Activated CD4-positive, alpha-beta memory T cell treated with anti-CD3 and anti-CD28 coated beads for 36 hours (primary cell): ENCODE results near the gene PCDHGA8. TPM values are rescaled to one million over a fixed set of nuclear protein-coding genes. Genes with fewer than 3 reads are reported as not detected.
"Not testable (repeated sequence)": the region's sequence is repeated elsewhere in the genome, so short reads cannot be mapped to it uniquely, and the experiment has no call there.

Experiments used
- CTCF ChIA-PET: fragments of 350-600 bp; sonication (Branson Sonifier 250); formaldehyde crosslinking; loops from one replicate; lab custom pipeline; 2021; ENCODE audit warnings: antibody characterized with exemption, inconsistent platforms; lab: Charles Lee
- POLR2A ChIA-PET: fragments of 350-600 bp; sonication (Branson Sonifier 250); formaldehyde crosslinking; loops from one replicate; lab custom pipeline; 2021; ENCODE audit warnings: antibody characterized with exemption; lab: Charles Lee
- DNase-seq: peaks from one replicate; pipeline ENCODE4 v3.0.0-alpha.2; 2020
- H3K27ac Mint-ChIP-seq: one replicate; pipeline ENCODE4 v1.8.0; 2021; ENCODE audit warnings: mixed read lengths
- H3K27me3 Mint-ChIP-seq: one replicate; pipeline ENCODE4 v1.8.0; 2021; ENCODE audit warnings: mixed read lengths
- H3K36me3 Mint-ChIP-seq: one replicate; pipeline ENCODE4 v1.8.0; 2021; ENCODE audit warnings: mixed read lengths
- H3K4me1 Mint-ChIP-seq: one replicate; pipeline ENCODE4 v1.8.0; 2021; ENCODE audit warnings: low read depth, mixed read lengths
- H3K4me3 Mint-ChIP-seq: one replicate; pipeline ENCODE4 v1.8.0; 2021; ENCODE audit warnings: mild to moderate bottlenecking, mixed read lengths
- H3K9me3 Mint-ChIP-seq: one replicate; pipeline ENCODE4 v1.8.0; 2021; ENCODE audit warnings: mixed read lengths
- intact Hi-C: fragments of 100-400 bp; cut with micrococcal nuclease; formaldehyde crosslinking; loops from one replicate; pipeline ENCODE4 v1.15.1; 2023
- total RNA-seq, 2 experiments: library from RNA; stranded (reverse); gene quantifications; one replicate each; pipeline ENCODE4 v1.2.3, GENCODE V29; 2021

Gene PCDHGA8
- total RNA-seq, 2 experiments from 2014 or later = not detected

DNA sequence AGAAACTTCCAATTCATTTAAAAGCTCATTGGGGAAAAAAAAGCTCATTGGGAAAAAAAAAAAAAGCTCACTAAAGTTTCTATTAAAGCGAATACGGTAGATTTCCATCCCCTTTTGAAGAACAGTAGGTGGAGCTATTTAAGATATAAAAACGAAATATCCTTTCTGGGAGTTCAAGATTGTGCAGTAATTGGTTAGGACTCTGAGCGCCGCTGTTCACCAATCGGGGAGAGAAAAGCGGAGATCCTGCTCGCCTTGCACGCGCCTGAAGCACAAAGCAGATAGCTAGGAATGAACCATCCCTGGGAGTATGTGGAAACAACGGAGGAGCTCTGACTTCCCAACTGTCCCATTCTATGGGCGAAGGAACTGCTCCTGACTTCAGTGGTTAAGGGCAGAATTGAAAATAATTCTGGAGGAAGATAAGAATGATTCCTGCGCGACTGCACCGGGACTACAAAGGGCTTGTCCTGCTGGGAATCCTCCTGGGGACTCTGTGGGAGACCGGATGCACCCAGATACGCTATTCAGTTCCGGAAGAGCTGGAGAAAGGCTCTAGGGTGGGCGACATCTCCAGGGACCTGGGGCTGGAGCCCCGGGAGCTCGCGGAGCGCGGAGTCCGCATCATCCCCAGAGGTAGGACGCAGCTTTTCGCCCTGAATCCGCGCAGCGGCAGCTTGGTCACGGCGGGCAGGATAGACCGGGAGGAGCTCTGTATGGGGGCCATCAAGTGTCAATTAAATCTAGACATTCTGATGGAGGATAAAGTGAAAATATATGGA, 38.1 kb downstream of the PCDHGA8 start, which contains the start of gene PCDHGA12:
Gene PCDHGA12 (plus strand): TSS at position 176 of the 782 bp plus-strand sequence. CDS start 253 bp downstream, at position 429.
- H3K4me3 Mint-ChIP-seq = peak within 1 kb of the TSS; percentile 49
- peaks cover 20% of the 10 kb centered on the region for H3K36me3 Mint-ChIP-seq
- peaks cover 4% of the 10 kb centered on the region for H3K4me1 Mint-ChIP-seq
- peaks cover 23% of the 10 kb centered on the region for H3K9me3 Mint-ChIP-seq
- H3K27ac Mint-ChIP-seq = peak within 1 kb of the TSS; percentile 63
- ChIA-PET POLR2A (no interaction called here), CTCF (interaction anchor here (0.6 to 4.7 kb wide), 24 partner anchors 9 to 1686 kb away, joined by 3 to 32 read pairs (median 5); partner anchors contain the start of genes PCDHGA10, PCDHGA11, PCDHGB3 and PCDHGB5)
- peak; percentile 43 for DNase-seq
- intact Hi-C loops = no loop called here
- peaks cover 56% of the 10 kb centered on the region for H3K27me3 Mint-ChIP-seq

DNA sequence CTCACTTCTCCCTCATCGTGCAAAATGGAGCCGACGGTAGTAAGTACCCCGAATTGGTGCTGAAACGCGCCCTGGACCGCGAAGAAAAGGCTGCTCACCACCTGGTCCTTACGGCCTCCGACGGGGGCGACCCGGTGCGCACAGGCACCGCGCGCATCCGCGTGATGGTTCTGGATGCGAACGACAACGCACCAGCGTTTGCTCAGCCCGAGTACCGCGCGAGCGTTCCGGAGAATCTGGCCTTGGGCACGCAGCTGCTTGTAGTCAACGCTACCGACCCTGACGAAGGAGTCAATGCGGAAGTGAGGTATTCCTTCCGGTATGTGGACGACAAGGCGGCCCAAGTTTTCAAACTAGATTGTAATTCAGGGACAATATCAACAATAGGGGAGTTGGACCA, 38.9 kb downstream of the PCDHGA8 start:
- no peak overlapping the region for H3K4me3 Mint-ChIP-seq
- peaks cover 23% of the 10 kb centered on the region for H3K9me3 Mint-ChIP-seq
- peaks cover 51% of the 10 kb centered on the region for H3K27me3 Mint-ChIP-seq
- peaks cover 4% of the 10 kb centered on the region for H3K4me1 Mint-ChIP-seq
- intact Hi-C loops = no loop called here
- POLR2A ChIA-PET = no interaction called here
- CTCF ChIA-PET = interaction anchor here (0.6 to 4.7 kb wide), 12 partner anchors 10 to 1302 kb away, joined by 3 to 32 read pairs (median 5); partner anchors contain the start of genes PCDHGA10, PCDHGA11 and TAF7
- H3K27ac Mint-ChIP-seq = no peak overlapping the region
- no peak for DNase-seq
- peaks cover 20% of the 10 kb centered on the region for H3K36me3 Mint-ChIP-seq

DNA sequence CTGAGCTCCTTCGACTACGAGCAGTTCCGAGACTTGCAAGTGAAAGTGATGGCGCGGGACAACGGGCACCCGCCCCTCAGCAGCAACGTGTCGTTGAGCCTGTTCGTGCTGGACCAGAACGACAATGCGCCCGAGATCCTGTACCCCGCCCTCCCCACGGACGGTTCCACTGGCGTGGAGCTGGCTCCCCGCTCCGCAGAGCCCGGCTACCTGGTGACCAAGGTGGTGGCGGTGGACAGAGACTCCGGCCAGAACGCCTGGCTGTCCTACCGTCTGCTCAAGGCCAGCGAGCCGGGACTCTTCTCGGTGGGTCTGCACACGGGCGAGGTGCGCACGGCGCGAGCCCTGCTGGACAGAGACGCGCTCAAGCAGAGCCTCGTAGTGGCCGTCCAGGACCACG, 39.9 kb downstream of the PCDHGA8 start:
- POLR2A ChIA-PET, H3K4me1 Mint-ChIP-seq, DNase-seq, intact Hi-C loops, H3K27ac Mint-ChIP-seq, H3K4me3 Mint-ChIP-seq: not testable (repeated sequence)
- H3K27me3 Mint-ChIP-seq = peaks cover 44% of the 10 kb centered on the region
- peaks cover 23% of the 10 kb centered on the region for H3K9me3 Mint-ChIP-seq
- peaks cover 17% of the 10 kb centered on the region for H3K36me3 Mint-ChIP-seq
- CTCF ChIA-PET = interaction anchor here (1.1 to 4.7 kb wide), 2 partner anchors 11 to 18 kb away, joined by 3 to 32 read pairs; partner anchors contain the start of gene PCDHGA10

DNA sequence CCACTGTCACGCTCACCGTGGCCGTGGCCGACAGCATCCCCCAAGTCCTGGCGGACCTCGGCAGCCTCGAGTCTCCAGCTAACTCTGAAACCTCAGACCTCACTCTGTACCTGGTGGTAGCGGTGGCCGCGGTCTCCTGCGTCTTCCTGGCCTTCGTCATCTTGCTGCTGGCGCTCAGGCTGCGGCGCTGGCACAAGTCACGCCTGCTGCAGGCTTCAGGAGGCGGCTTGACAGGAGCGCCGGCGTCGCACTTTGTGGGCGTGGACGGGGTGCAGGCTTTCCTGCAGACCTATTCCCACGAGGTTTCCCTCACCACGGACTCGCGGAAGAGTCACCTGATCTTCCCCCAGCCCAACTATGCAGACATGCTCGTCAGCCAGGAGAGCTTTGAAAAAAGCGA, 40.3 kb downstream of the PCDHGA8 start:
- H3K36me3 Mint-ChIP-seq = peaks cover 17% of the 10 kb centered on the region
- peaks cover 23% of the 10 kb centered on the region for H3K9me3 Mint-ChIP-seq
- POLR2A ChIA-PET, DNase-seq, CTCF ChIA-PET, H3K4me3 Mint-ChIP-seq, H3K4me1 Mint-ChIP-seq, H3K27ac Mint-ChIP-seq, intact Hi-C loops: not testable (repeated sequence)
- H3K27me3 Mint-ChIP-seq = peaks cover 44% of the 10 kb centered on the region

DNA sequence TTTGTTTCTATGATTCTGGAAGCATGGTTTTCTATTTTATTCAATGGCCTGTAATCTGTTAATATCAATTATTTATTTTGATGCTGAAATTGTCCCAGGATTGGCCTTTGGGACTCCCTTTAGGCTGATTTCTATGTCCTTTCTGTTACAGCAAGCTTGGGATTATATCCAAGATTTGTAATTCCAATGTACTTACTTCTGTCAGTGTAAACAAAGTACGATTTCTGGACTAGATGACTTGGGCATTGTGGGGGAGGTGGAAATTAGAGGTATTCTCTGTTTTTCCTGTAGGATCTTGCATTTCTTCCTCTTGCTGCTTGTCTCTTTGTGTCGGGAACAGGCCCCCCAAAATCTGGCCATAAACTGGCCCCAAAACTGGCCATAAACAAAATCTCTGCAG, 41.6 kb downstream of the PCDHGA8 start:
- Mint-ChIP-seq H3K4me1 (peaks cover 4% of the 10 kb centered on the region), H3K27me3 (peaks cover 40% of the 10 kb centered on the region), H3K27ac (no peak overlapping the region), H3K4me3 (no peak overlapping the region), H3K9me3 (peaks cover 19% of the 10 kb centered on the region), H3K36me3 (peaks cover 13% of the 10 kb centered on the region)
- intact Hi-C loops = no loop called here
- CTCF ChIA-PET = no interaction called here
- no peak for DNase-seq
- POLR2A ChIA-PET = no interaction called here

DNA sequence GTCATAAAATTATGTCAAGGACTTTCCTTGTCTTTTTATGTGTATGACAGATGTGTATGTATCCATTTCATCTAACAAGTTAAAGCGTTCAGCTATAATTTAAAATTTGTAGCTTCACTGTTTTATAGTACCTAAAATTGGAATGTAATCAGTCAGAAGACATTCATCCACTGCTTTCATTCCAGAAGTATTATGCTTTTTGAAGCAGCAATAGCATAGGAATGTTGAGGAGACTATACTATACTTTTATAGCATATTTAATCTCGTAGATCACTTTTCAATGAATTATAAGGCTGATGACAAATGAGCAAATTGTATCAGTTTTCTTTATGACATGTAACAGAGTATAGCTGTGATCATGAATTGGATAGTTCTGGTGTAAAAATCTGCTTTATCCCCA, 44.8 kb downstream of the PCDHGA8 start:
- intact Hi-C loops = no loop called here
- POLR2A ChIA-PET = no interaction called here
- no peak overlapping the region for H3K4me3 Mint-ChIP-seq
- no peaks in the 10 kb centered on the region for H3K4me1 Mint-ChIP-seq
- H3K27me3 Mint-ChIP-seq = peaks cover 21% of the 10 kb centered on the region
- DNase-seq = no peak
- CTCF ChIA-PET = no interaction called here
- H3K36me3 Mint-ChIP-seq = peaks cover 2% of the 10 kb centered on the region
- no peak overlapping the region for H3K27ac Mint-ChIP-seq
- peaks cover 7% of the 10 kb centered on the region for H3K9me3 Mint-ChIP-seq

DNA sequence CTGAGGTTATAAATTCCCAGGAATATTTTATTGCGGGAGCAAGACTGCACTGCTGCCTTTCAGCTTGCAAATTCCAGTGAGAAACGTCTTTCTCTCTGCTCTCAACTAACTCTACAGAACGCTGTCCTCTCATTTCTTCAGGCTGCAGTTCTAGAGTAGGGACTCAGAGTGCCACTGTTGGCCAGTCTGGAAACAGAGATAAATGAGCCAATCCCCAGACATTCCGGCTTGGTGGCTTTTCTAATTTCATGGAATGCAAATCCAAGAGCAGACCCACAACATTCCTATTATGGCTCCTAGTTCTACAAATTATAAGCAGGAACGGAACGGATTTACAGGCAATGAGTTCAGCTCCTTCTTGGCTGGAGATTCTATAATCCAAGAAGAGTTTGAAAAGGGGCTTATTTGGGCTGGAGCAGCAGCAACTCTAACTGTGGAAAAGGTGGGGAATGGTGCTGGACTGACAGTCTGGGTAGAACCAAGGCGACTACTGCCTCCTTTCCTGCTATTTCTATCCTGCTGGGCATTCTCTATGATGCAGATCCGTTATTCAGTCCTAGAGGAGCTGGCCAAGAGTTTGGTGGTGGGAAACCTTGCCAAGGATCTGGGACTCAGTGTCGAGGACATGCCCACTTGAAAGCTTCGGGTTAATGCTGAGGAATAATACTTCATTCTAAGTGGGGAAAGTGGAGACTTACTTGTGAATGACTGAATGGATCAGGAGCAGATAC, 47.1 kb downstream of the PCDHGA8 start:
- Mint-ChIP-seq H3K4me1 (no peaks in the 10 kb centered on the region), H3K4me3 (no peak overlapping the region), H3K27ac (no peak overlapping the region), H3K27me3 (peaks cover 10% of the 10 kb centered on the region), H3K36me3 (no peaks in the 10 kb centered on the region), H3K9me3 (no peaks in the 10 kb centered on the region)
- POLR2A ChIA-PET = no interaction called here
- intact Hi-C loops = no loop called here
- no peak for DNase-seq
- CTCF ChIA-PET = interaction anchor here (0.6 to 1.1 kb wide), 2 partner anchors 73 to 85 kb away, joined by 3 to 4 read pairs; no protein-coding TSS in a partner anchor

DNA sequence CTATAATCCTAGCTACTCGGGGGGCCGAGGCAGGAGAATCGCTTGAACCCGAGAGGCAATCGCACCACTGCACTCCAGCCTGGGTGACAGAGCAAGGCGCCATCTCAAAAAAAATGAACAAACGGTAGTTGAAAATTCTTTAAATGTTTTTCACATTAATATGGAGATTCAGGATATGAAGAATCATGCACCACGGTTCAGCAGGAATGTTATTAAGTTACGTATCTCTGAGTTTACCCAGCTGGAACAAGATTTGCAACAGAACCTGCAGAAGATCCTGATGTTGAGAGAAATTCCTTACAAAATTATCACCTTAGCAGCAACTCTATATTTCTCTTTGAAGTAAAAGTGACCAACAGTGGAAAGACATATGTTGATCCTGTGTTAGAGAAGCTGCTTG, 47.9 kb downstream of the PCDHGA8 start:
- Mint-ChIP-seq H3K27me3 (peaks cover 10% of the 10 kb centered on the region), H3K4me3 (no peak overlapping the region), H3K4me1 (no peaks in the 10 kb centered on the region), H3K9me3 (no peaks in the 10 kb centered on the region), H3K36me3 (no peaks in the 10 kb centered on the region), H3K27ac (no peak overlapping the region)
- intact Hi-C loops = no loop called here
- DNase-seq = no peak
- CTCF ChIA-PET = no interaction called here
- POLR2A ChIA-PET = no interaction called here

DNA sequence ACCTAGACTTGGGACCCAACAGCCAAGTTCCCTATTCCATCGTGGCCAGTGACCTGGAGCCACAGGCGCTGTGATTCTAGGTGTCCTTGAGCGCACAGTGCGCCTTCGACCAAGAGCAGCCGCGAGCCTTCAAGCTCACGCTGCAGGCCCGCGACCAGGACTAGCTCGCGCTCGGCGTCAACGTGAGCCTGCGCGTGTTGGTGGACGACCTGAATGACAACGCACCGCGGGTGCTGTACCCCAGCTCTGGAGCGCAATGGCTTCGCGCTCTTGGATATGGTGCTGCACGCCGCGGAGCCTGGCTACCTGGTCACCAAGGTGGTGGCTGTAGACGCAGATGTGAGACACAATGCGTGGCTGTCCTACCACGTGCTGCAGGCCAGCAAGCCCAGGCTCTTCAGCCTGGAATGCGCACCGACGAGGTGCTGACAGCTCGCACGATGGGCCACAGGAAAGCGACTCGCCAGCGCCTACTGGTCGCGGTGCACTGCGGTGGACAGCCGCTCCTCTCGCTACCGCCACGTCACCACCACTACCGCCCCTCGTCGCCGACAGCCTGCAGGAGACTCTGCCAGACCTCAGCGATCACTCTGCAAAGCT, 49.2 kb downstream of the PCDHGA8 start:
- peaks cover 13% of the 10 kb centered on the region for H3K27me3 Mint-ChIP-seq
- DNase-seq = no peak
- intact Hi-C loops = no loop called here
- ChIA-PET POLR2A (no interaction called here), CTCF (interaction anchor here (0.6 kb wide), 1 partner anchor 83 kb away, joined by 3 read pairs; no protein-coding TSS in a partner anchor)
- no peak overlapping the region for H3K4me3 Mint-ChIP-seq
- H3K27ac Mint-ChIP-seq = no peak overlapping the region
- no peaks in the 10 kb centered on the region for H3K9me3 Mint-ChIP-seq
- no peaks in the 10 kb centered on the region for H3K36me3 Mint-ChIP-seq
- no peaks in the 10 kb centered on the region for H3K4me1 Mint-ChIP-seq

Other genes starting within 250 kb of the PCDHGA8 start
- gene PCDHB6, start 242.6 kb upstream of the PCDHGA8 start, total RNA-seq = not detected
- gene PCDHB7, start 220.0 kb upstream of the PCDHGA8 start, total RNA-seq = not detected
- gene PCDHB8, start 214.8 kb upstream of the PCDHGA8 start, total RNA-seq = not detected
- gene PCDHB16, start 210.2 kb upstream of the PCDHGA8 start, total RNA-seq = not detected
- gene PCDHB9, start 205.5 kb upstream of the PCDHGA8 start, total RNA-seq = not detected
- not detected for gene PCDHB10, start 200.3 kb upstream of the PCDHGA8 start, total RNA-seq
- gene PCDHB11, start 193.0 kb upstream of the PCDHGA8 start, total RNA-seq = not detected
- gene PCDHB12, start 183.9 kb upstream of the PCDHGA8 start, total RNA-seq = not detected
- not detected for gene PCDHB13, start 178.7 kb upstream of the PCDHGA8 start, total RNA-seq
- not detected for gene PCDHB14, start 169.3 kb upstream of the PCDHGA8 start, total RNA-seq
- gene PCDHB15, start 147.2 kb upstream of the PCDHGA8 start, total RNA-seq = not detected
- gene SLC25A2, start 88.6 kb upstream of the PCDHGA8 start, total RNA-seq = under 1 TPM; 0.19 to 0.31 TPM
- 10 to 100 TPM; 54.6 to 55.5 TPM for gene TAF7, start 71.8 kb upstream of the PCDHGA8 start, total RNA-seq
- gene PCDHGA1, start 62.1 kb upstream of the PCDHGA8 start, total RNA-seq = not detected
- gene PCDHGA2, start 53.9 kb upstream of the PCDHGA8 start, total RNA-seq = not detected
- not detected for gene PCDHGA3, start 48.8 kb upstream of the PCDHGA8 start, total RNA-seq
- gene PCDHGB1, start 42.5 kb upstream of the PCDHGA8 start, total RNA-seq = not detected
- gene PCDHGA4, start 37.6 kb upstream of the PCDHGA8 start, total RNA-seq = under 1 TPM; 0.07 to 0.12 TPM
- gene PCDHGB2, start 32.6 kb upstream of the PCDHGA8 start, total RNA-seq = under 1 TPM; 0.10 to 0.19 TPM
- gene PCDHGA5, start 28.5 kb upstream of the PCDHGA8 start, total RNA-seq = not detected
- gene PCDHGB3, start 22.4 kb upstream of the PCDHGA8 start, total RNA-seq = under 1 TPM in 1 of 2 experiments, not detected in 1; 0.10 TPM
- under 1 TPM; 0.05 to 0.10 TPM for gene PCDHGA6, start 18.7 kb upstream of the PCDHGA8 start, total RNA-seq
- gene PCDHGA7, start 9.9 kb upstream of the PCDHGA8 start, total RNA-seq = under 1 TPM in 1 of 2 experiments, not detected in 1; 0.07 TPM
- gene PCDHGB4, start 4.9 kb upstream of the PCDHGA8 start, total RNA-seq = under 1 TPM in 1 of 2 experiments, not detected in 1; 0.07 TPM
- gene PCDHGB5, start 5.3 kb downstream of the PCDHGA8 start, total RNA-seq = under 1 TPM; 0.12 to 0.15 TPM
- under 1 TPM in 1 of 2 experiments, not detected in 1; 0.10 TPM for gene PCDHGA9, start 10.1 kb downstream of the PCDHGA8 start, total RNA-seq
- gene PCDHGB6, start 15.4 kb downstream of the PCDHGA8 start, total RNA-seq = under 1 TPM in 1 of 2 experiments, not detected in 1; 0.07 TPM
- under 1 TPM; 0.07 to 0.10 TPM for gene PCDHGA10, start 20.4 kb downstream of the PCDHGA8 start, total RNA-seq
- under 1 TPM in 1 of 2 experiments, not detected in 1; 0.07 TPM for gene PCDHGB7, start 25.0 kb downstream of the PCDHGA8 start, total RNA-seq
- gene PCDHGA11, start 28.4 kb downstream of the PCDHGA8 start, total RNA-seq = under 1 TPM in 1 of 2 experiments, not detected in 1; 0.05 TPM
- under 1 TPM in 1 of 2 experiments, not detected in 1; 0.07 TPM for gene PCDHGA12, start 37.9 kb downstream of the PCDHGA8 start, total RNA-seq
- gene PCDHGC3, start 83.3 kb downstream of the PCDHGA8 start, total RNA-seq = not detected
- not detected for gene PCDHGC4, start 92.4 kb downstream of the PCDHGA8 start, total RNA-seq
- gene PCDHGC5, start 96.4 kb downstream of the PCDHGA8 start, total RNA-seq = not detected
- gene DIAPH1, start 226.4 kb downstream of the PCDHGA8 start, total RNA-seq = 100 to 1,000 TPM; 225 to 227 TPM
- gene HDAC3, start 244.2 kb downstream of the PCDHGA8 start, total RNA-seq = 10 to 100 TPM; 65.2 to 71.5 TPM
- 10 to 100 TPM; 17.8 to 17.9 TPM for gene RELL2, start 244.4 kb downstream of the PCDHGA8 start, total RNA-seq